ENCODE data around the gene CBX2.

GRCh38 chr17:79757140-79757745 is 20.7 kb upstream of the CBX2 start:
- TF ChIP-seq CTCF (IDR thresholded peaks at IDR 0.05) (no peak), POLR2A (IDR thresholded peaks at IDR 0.05) (no peak)
